ENCODE measurements around the gene EXOSC2. TPM values are rescaled to one million over a fixed set of nuclear protein-coding genes. Genes with fewer than 3 reads are reported as not detected.
A peak's percentile ranks its signal among the peaks of the same experiment; 100 is the strongest.

EXOSC2 gene
- total and polyA plus RNA-seq, 9 donors: 14.7 to 40.1 (median 33.1) TPM

- Histone ChIP-seq H3K27me3 (no peaks in the 10 kb centered on the region), H3K27ac (peak overlapping the region; percentile 95 to 98), H3K4me3 (peak overlapping the region; percentile 98), H3K9me3 (no peaks in the 10 kb centered on the region), H3K4me1 (ENCODE audit: insufficient read depth) (peaks cover 2% of the 10 kb centered on the region), H3K36me3 (no peaks in the 10 kb centered on the region)
- TF ChIP-seq EP300 (IDR thresholded peaks at IDR 0.05): no peak
- TF ChIP-seq POLR2A (IDR thresholded peaks at IDR 0.05): peak; percentile 64
- TF ChIP-seq CTCF (IDR thresholded peaks at IDR 0.05): peak in 2 of 3 donors; percentile 15 to 16
- WGBS, 3 donors: 0 to 1% (median 1%) methylated on average over 63 to 68 of the region's 68 CpGs
- peak; percentile 98 to 99 (median 98) for DNase-seq
- intact Hi-C loops (cut with DNase I): loop anchor here in 2 of 4 donors (5.0 to 10.0 kb wide), 2 partner anchors 52 to 150 kb away; no protein-coding TSS in a partner anchor
Measured at GRCh38 chr9:130712564-130713285, 19.1 kb downstream of the EXOSC2 start.

- H3K27ac ChIP-seq: peak overlapping the region; percentile 95 to 98
- peaks cover 2% of the 10 kb centered on the region for H3K4me1 ChIP-seq (ENCODE audit: insufficient read depth)
- no peak for TF ChIP-seq POLR2A (IDR thresholded peaks at IDR 0.05)
- TF ChIP-seq EP300 (IDR thresholded peaks at IDR 0.05): no peak
- TF ChIP-seq CTCF (IDR thresholded peaks at IDR 0.05): no peak
- no peaks in the 10 kb centered on the region for H3K36me3 ChIP-seq
- DNase-seq: peak in 1 of 5 donors; percentile 45
- intact Hi-C loops (cut with DNase I): loop anchor here in 2 of 4 donors (5.0 to 10.0 kb wide), 2 partner anchors 51 to 149 kb away; no protein-coding TSS in a partner anchor
- WGBS, 3 donors: 1% methylated on average over 37 of the region's 37 CpGs
- no peaks in the 10 kb centered on the region for H3K27me3 ChIP-seq
- no peaks in the 10 kb centered on the region for H3K9me3 ChIP-seq
- H3K4me3 ChIP-seq: peak overlapping the region; percentile 98
Measured at GRCh38 chr9:130713286-130713960, 19.8 kb downstream of the EXOSC2 start.

- DNase-seq: no peak
- intact Hi-C loops (cut with DNase I): loop anchor here in 3 of 4 donors (5.0 to 10.0 kb wide), 3 partner anchors 50 to 148 kb away; no protein-coding TSS in a partner anchor
- peak overlapping the region in 1 of 2 donors; percentile 20 for H3K27ac ChIP-seq
- peak overlapping the region; percentile 98 for H3K4me3 ChIP-seq
- no peaks in the 10 kb centered on the region for H3K36me3 ChIP-seq
- peaks cover 2% of the 10 kb centered on the region for H3K4me1 ChIP-seq (ENCODE audit: insufficient read depth)
- no peaks in the 10 kb centered on the region for H3K9me3 ChIP-seq
- no peaks in the 10 kb centered on the region for H3K27me3 ChIP-seq
- WGBS, 3 donors: 3 to 9% (median 5%) methylated on average over 7 of the region's 7 CpGs
- TF ChIP-seq CTCF (IDR thresholded peaks at IDR 0.05) (no peak), EP300 (IDR thresholded peaks at IDR 0.05) (no peak)
Measured at GRCh38 chr9:130714586-130715110, 21.1 kb downstream of the EXOSC2 start.

GRCh38 chr9:130715270-130715669 is 21.7 kb downstream of the EXOSC2 start:
- intact Hi-C loops (cut with DNase I): loop anchor here in 3 of 4 donors (5.0 to 10.0 kb wide), 2 partner anchors 50 to 52 kb away; no protein-coding TSS in a partner anchor
- no peak for DNase-seq
- Histone ChIP-seq H3K4me1 (ENCODE audit: insufficient read depth) (peaks cover 2% of the 10 kb centered on the region), H3K27ac (peak overlapping the region in 1 of 2 donors; percentile 20), H3K4me3 (peak overlapping the region; percentile 98), H3K27me3 (no peaks in the 10 kb centered on the region), H3K36me3 (no peaks in the 10 kb centered on the region), H3K9me3 (no peaks in the 10 kb centered on the region)
- no peak for TF ChIP-seq EP300 (IDR thresholded peaks at IDR 0.05)
- no peak for TF ChIP-seq CTCF (IDR thresholded peaks at IDR 0.05)
- TF ChIP-seq POLR2A (IDR thresholded peaks at IDR 0.05): no peak
- 3 to 5% (median 4%) methylated on average over 3 of the region's 3 CpGs for WGBS, 3 donors
